ENCODE measurements around the gene WIPF1. TPM values are rescaled to one million over a fixed set of nuclear protein-coding genes. Genes with fewer than 3 reads are reported as not detected.

WIPF1 gene
- polyA plus RNA-seq, 1 donor from 2014 or later: 0.25 TPM

- Histone ChIP-seq H4K20me1 (ENCODE audit: insufficient read depth) (no peaks in the 10 kb centered on the region), H3F3A (ENCODE audit: insufficient read depth, low read length, poor library complexity, severe bottlenecking) (no peaks in the 10 kb centered on the region), H3K4me3 (ENCODE audit: low read length) (no peak overlapping the region), H3K79me2 (replicated peaks; ENCODE audit: insufficient read depth, low read length) (no peaks in the 10 kb centered on the region), H3K27ac (ENCODE audit: low read length) (no peak overlapping the region), H2AFZ (ENCODE audit: low read depth, low read length) (no peak overlapping the region), H3K9ac (ENCODE audit: low read length) (no peak overlapping the region), H3K36me3 (ENCODE audit: insufficient read depth, low read length) (no peaks in the 10 kb centered on the region), H3K4me2 (ENCODE audit: low read length) (no peak overlapping the region), H3K27me3 (ENCODE audit: insufficient read depth, low read depth, low read length) (no peaks in the 10 kb centered on the region), H3K9me2 (ENCODE audit: insufficient read depth, low read length) (no peaks in the 10 kb centered on the region), H3K9me3 (ENCODE audit: low read length) (no peaks in the 10 kb centered on the region)
- TF ChIP-seq SMC3 (conservative IDR thresholded peaks at IDR 0.05; ENCODE audit: poor library complexity): no peak
- TF ChIP-seq, protein P1, sequence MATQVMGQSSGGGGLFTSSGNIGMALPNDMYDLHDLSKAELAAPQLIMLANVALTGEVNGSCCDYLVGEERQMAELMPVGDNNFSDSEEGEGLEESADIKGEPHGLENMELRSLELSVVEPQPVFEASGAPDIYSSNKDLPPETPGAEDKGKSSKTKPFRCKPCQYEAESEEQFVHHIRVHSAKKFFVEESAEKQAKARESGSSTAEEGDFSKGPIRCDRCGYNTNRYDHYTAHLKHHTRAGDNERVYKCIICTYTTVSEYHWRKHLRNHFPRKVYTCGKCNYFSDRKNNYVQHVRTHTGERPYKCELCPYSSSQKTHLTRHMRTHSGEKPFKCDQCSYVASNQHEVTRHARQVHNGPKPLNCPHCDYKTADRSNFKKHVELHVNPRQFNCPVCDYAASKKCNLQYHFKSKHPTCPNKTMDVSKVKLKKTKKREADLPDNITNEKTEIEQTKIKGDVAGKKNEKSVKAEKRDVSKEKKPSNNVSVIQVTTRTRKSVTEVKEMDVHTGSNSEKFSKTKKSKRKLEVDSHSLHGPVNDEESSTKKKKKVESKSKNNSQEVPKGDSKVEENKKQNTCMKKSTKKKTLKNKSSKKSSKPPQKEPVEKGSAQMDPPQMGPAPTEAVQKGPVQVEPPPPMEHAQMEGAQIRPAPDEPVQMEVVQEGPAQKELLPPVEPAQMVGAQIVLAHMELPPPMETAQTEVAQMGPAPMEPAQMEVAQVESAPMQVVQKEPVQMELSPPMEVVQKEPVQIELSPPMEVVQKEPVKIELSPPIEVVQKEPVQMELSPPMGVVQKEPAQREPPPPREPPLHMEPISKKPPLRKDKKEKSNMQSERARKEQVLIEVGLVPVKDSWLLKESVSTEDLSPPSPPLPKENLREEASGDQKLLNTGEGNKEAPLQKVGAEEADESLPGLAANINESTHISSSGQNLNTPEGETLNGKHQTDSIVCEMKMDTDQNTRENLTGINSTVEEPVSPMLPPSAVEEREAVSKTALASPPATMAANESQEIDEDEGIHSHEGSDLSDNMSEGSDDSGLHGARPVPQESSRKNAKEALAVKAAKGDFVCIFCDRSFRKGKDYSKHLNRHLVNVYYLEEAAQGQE (IDR thresholded peaks at IDR 0.05; ENCODE audit: borderline replicate concordance): no peak
- no peak for TF ChIP-seq POLR2AphosphoS5 (IDR thresholded peaks at IDR 0.05)
- no peak for TF ChIP-seq EZH2 (IDR thresholded peaks at IDR 0.05; ENCODE audit: borderline replicate concordance, insufficient read depth, low read length, poor library complexity, severe bottlenecking)
- no peak for TF ChIP-seq EP300 (conservative IDR thresholded peaks at IDR 0.05; ENCODE audit: poor library complexity, severe bottlenecking)
Measured at GRCh38 chr2:174623690-174624089, 26.1 kb upstream of the WIPF1 start.

- H3K36me3 ChIP-seq (ENCODE audit: insufficient read depth, low read length): no peaks in the 10 kb centered on the region
- no peak for TF ChIP-seq SMC3 (conservative IDR thresholded peaks at IDR 0.05; ENCODE audit: poor library complexity)
- no peak for TF ChIP-seq RAD21 (conservative IDR thresholded peaks at IDR 0.05)
- no peak for TF ChIP-seq POLR2AphosphoS5 (IDR thresholded peaks at IDR 0.05)
- no peak for TF ChIP-seq MXI1 (conservative IDR thresholded peaks at IDR 0.05; ENCODE audit: poor library complexity, severe bottlenecking)
- no peak for TF ChIP-seq EZH2 (IDR thresholded peaks at IDR 0.05; ENCODE audit: borderline replicate concordance, insufficient read depth, low read length, poor library complexity, severe bottlenecking)
- no peak for TF ChIP-seq EP300 (conservative IDR thresholded peaks at IDR 0.05; ENCODE audit: poor library complexity, severe bottlenecking)
- TF ChIP-seq TAF1 (IDR thresholded peaks at IDR 0.05; ENCODE audit: low read depth): no peak
- TF ChIP-seq, protein P1 (IDR thresholded peaks at IDR 0.05; ENCODE audit: borderline replicate concordance): no peak
- TF ChIP-seq CTCF (IDR thresholded peaks at IDR 0.05; ENCODE audit: poor library complexity, severe bottlenecking): no peak
- no peaks in the 10 kb centered on the region for H3K9me3 ChIP-seq (ENCODE audit: low read length)
- H3K9me2 ChIP-seq (ENCODE audit: insufficient read depth, low read length): no peaks in the 10 kb centered on the region
- no peak overlapping the region for H3K27ac ChIP-seq (ENCODE audit: low read length)
- no peaks in the 10 kb centered on the region for H3K27me3 ChIP-seq (ENCODE audit: insufficient read depth, low read depth, low read length)
- H3K9ac ChIP-seq (ENCODE audit: low read length): no peak overlapping the region
- H3K4me3 ChIP-seq (ENCODE audit: low read length): no peak overlapping the region
- no peaks in the 10 kb centered on the region for H4K20me1 ChIP-seq (ENCODE audit: insufficient read depth)
- H2AFZ ChIP-seq (ENCODE audit: low read depth, low read length): no peak overlapping the region
- no peaks in the 10 kb centered on the region for H3K79me2 ChIP-seq (replicated peaks; ENCODE audit: insufficient read depth, low read length)
- H3K4me2 ChIP-seq (ENCODE audit: low read length): no peak overlapping the region
- H3F3A ChIP-seq (ENCODE audit: insufficient read depth, low read length, poor library complexity, severe bottlenecking): no peaks in the 10 kb centered on the region
Measured at GRCh38 chr2:174623106-174623637, 25.6 kb upstream of the WIPF1 start.
